ENCODE measurements around the gene NUP155.
A peak's percentile ranks its signal among the peaks of the same experiment; 100 is the strongest.
"Not testable (repeated sequence)": the region's sequence is repeated elsewhere in the genome, so short reads cannot be mapped to it uniquely, and the experiment has no call there.

Gene NUP155

DNA sequence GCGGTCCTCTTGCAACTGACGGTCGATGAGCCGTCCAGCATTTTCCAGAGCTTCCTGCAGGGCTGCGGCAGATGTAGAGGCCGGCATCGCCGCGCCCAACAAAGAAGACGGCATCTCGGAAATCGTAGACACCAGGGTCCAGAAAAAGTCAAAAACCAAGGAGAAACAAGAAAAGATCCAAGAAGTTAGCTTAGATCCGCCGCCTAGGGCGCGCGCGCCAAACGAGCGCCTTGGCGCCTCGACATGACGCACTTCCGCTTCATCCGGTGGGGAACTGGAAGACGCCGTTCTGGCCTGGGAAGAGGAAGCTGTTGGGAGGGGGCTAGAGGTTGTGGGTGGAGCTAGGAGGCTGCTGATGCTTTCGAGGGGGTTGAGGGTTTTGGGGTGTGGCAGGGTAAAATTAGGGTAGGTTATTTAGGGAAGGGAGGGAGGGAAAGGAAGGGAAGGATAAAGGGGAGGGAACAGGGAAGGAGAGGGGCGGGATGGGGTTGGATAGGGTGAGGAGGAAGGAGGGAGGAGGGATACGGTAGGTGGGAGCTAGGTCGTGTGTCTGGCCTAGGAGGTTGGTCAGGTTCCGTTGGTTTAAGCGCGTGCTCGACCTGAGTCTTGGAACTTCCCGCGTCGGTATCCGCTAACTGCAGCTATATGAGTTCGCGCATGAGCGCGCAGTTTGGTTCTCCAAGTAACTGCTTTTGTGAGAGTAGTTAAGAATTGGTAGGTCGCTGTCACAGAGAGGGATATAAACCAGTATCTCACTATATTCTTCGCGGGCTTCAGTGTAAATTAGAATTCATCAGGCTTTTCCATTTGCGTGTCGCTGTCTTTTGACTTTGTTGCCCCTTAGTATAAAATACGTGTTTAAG is at the start of gene NUP155:
Gene NUP155, minus strand, starts transcription at position 243 of the 863 bp plus-strand sequence. Its CDS starts 129 bp downstream, at position 114.
- DNase-seq (ENCODE audit: low read depth in 1 of 2, low spot score in 1 of 2), result peak; percentile 74 to 91

DNA sequence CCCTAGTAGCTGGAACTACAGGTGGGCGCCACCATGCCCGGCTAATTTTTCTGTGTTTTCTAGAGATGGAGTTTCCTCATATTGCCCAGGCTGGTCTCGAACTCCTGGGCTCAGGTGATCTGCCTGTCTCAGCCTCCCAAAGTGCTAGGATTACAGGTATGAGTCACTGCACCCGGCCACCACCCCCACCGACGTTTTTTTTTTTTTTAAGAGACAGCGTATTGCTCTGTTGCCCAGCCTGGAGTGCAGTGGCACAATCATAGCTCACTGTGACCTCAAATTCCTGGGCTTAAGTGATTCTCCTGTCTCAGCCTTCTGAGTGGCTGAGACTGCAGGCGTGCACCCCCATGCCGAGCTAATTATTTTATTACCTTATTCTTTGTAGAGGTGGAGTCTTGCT is 46.4 kb upstream of the NUP155 start:
- DNase-seq (ENCODE audit: low read depth in 1 of 2, low spot score in 1 of 2), result no peak

DNA sequence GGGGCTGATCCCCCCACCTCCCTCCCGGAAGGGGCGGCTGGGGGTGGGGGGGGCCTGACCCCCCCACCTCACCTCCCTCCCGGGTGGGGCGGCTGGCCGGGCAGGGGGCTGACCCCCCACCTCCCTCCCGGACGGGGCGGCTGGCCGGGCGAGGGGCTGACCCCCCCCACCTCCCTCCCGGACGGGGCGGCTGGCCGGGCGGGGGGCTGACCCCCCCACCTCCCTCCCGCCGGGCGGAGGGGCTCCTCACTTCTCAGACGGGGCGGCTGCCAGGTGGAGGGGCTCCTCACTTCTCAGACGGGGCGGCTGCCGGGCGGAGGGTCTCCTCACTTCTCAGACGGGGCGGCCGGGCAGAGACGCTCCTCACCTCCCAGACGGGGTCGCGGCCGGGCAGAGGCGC is 44.5 kb upstream of the NUP155 start:
- not testable (repeated sequence) for DNase-seq (ENCODE audit: low read depth in 1 of 2, low spot score in 1 of 2)

DNA sequence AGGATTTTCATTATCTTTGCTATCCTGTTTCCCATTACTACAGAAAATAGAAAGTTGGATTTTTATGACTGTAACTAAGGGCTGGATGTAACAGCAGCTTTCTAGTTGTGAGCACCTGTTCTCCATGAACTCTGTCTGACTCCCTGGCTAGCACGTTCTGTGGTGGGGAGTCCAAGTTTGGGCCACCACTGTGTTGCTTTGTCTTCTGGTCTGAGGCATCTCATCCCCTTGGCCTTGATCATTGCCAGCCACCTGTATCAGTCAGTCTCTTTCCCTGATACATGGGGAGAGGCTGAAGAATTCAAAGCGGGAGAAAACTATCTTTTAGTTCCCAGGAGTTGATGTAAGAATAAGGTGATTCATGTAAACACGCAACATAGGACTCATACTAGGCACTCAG is 41.6 kb upstream of the NUP155 start:
- DNase-seq (ENCODE audit: low read depth in 1 of 2, low spot score in 1 of 2), result no peak

DNA sequence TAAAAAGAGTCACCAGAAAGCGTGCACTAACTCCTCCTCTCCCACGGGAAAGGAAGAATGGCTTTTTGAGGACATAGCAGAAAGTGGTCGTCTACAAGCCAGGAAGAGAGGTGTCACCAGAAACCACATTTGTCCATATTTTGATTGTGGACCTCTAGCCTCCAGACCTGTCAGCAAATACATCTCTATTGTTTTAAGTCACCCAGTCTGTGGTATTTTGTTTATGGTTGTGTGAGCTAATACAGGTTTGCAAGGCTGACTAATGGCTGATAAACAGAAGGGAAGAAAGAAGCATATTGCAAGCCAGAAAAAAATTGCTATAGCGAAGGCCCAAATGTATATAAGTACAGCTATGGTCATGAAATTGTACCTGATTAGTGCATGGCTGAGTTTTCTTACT is 29.6 kb upstream of the NUP155 start:
- no peak for DNase-seq (ENCODE audit: low read depth in 1 of 2, low spot score in 1 of 2)

DNA sequence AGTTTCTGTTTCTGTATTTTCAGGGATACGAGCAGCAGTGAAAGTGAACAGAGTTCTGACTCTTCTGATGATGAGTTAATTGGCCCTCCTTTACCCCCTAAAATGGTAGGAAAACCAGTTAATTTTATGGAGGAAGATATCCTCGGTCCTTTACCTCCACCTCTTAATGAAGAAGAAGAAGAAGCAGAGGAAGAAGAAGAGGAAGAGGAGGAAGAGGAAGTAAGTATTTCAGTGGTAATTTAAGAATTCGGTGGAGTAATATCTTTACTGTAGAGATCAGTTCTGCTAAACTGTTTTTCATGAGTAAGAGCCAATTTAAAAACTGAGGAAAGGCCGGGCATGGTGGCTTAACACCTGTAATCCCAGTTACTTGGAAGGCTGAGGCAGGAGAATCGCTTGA is 25.4 kb upstream of the NUP155 start:
- no peak for DNase-seq (ENCODE audit: low read depth in 1 of 2, low spot score in 1 of 2)

DNA sequence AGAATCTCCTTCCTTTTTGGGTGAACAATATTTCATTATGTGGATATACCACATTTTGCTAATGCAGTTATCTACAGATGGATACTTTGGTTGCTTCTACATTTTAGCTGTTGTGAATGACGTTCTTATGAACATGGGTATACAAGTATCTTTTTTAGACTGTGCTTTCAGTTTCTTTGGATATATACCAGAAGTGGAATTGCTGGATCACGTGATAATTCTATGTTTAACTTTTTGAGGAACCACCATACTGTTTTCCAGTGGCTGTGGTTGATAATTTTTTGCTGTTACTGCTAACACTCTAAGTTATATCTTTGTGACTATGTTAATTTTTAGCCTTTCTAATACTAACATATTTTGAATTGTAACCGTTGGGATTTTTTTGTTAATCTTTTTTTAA is 20.7 kb upstream of the NUP155 start:
- no peak for DNase-seq (ENCODE audit: low read depth in 1 of 2, low spot score in 1 of 2)

DNA sequence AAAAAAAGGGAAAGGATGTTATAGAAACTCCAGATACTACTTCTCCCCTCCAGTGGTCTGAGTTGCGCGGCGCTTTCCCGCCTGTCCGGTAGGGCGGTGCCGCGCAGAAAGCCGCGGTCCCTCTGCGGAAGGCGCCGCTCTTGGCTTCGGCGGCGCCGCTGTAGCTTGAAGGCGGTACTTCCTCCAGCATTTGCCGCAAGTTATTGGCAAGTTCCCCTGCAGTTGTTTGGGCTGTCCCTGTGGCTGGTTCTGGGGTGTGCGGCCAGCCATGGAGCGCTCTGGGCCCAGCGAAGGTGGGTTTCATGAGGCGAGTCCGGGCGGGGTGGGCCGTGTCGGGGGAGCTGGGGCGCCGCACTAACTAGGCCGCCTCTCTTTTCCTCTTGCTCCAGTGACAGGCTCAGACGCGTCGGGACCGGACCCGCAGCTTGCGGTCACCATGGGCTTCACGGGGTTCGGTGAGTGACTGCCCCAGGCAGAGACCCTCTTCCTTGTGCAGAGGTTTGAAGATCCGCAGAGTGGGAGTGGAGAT is 8.3 kb upstream of the NUP155 start, which contains the start of gene WDR70:
Gene WDR70, plus strand, starts transcription at position 219 of the 529 bp plus-strand sequence. Its CDS starts 50 bp downstream, at position 269.
- DNase-seq (ENCODE audit: low read depth in 1 of 2, low spot score in 1 of 2), result peak; percentile 60 to 77

DNA sequence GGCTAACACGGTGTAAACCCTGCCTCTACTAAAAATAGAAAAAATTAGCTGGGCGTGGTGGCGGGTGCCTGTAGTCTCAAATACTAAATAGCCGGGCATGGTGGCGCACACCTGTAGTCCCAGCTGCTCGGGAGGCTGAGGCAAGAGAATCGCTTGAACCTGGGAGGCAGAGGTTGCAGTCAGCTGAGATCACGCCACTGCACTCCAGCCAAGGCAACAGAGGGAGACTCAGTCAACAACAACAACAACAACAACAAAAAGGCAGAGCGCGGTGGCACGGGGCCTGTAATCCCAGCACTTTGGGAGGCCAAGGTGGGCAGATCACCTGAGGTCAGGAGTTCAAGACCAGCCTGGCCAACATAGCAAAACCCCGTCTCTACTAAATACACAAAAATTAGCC is 7.2 kb upstream of the NUP155 start:
- not testable (repeated sequence) for DNase-seq (ENCODE audit: low read depth in 1 of 2, low spot score in 1 of 2)

DNA sequence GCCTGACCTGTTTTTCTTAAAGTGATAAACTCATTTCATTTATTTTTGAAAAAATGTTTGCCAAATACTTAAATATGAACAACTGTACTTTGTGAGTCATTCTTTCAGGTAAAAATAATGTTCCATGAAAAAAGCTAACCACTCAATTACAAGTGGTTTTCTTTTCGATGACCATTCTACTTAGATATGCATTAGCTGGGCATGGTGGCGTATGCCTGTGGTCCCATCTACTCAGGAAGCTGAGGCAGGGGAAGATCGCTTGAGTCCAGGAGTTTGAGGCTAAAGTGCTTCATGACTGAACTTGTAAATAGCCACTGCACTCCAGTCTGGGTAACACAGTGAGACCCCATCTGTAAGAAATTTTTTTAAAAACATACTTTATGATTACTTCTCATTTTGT is 4.2 kb upstream of the NUP155 start:
- DNase-seq (ENCODE audit: low read depth in 1 of 2, low spot score in 1 of 2), result no peak

DNA sequence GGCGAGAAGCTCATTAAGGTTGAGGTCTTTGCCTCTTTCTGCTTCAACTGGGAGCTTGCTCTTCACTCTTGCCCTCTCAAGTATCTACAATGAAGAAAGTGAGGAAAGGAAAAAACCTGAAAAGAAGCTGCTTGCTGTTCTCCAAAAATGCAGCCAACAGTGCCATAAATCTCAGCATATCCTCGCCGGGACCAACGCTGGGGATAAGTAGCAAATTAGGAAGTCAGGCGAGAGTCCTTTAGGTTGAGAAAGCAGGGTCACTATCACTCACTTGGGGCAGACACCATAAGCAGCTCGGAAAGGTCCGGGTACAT is 399 bp downstream of the NUP155 start:
- no peak for DNase-seq (ENCODE audit: low read depth in 1 of 2, low spot score in 1 of 2)

- DNase-seq (ENCODE audit: low read depth in 1 of 2, low spot score in 1 of 2), result no peak
These were observed 15.7 kb downstream of the NUP155 start for GRCh38 chr5:37355161-37355560.

GRCh38 chr5:37342741-37343140 is 28.2 kb downstream of the NUP155 start:
- not testable (repeated sequence) for DNase-seq (ENCODE audit: low read depth in 1 of 2, low spot score in 1 of 2)

DNA sequence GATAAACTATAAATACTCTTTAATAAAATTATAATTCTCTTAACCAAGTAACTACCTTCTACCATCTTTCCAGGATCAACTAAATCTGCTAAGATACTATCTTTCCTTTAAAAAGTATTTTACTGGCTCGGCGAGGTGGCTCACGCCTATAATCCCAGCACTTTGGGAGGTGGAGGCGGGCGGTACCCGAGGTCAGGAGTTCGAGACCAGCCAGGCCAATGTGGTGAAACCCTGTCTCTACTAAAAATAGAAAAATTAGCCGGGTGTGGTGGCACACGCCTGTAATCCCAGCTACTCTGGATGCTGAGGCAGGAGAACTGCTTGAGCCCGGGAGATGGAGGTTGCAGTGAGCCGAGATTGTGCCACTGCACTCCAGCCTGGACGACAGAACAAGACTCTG is 36.2 kb downstream of the NUP155 start:
- not testable (repeated sequence) for DNase-seq (ENCODE audit: low read depth in 1 of 2, low spot score in 1 of 2)

GRCh38 chr5:37326536-37326935 is 44.4 kb downstream of the NUP155 start:
- no peak for DNase-seq (ENCODE audit: low read depth in 1 of 2, low spot score in 1 of 2)

DNA sequence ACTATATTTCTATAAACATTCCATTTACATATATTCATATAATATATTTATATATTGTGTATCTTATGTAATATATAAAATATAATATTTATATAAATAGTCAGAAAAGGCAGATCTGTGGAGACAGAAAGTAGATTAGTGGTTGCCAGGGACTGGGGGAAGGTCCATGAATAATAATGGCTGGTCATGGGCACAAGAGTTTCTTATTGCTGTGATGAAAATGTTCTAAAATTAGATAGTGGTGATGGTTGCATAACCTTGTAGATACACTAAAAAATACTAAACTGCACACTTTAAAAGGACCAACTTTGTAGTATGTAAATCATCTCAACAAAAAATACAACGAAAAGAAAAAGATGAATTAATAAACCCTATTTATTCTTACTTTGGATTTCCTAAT is 47.3 kb downstream of the NUP155 start:
- DNase-seq (ENCODE audit: low read depth in 1 of 2, low spot score in 1 of 2), result no peak

- no peak for DNase-seq (ENCODE audit: low read depth in 1 of 2, low spot score in 1 of 2)
These were observed 51.7 kb downstream of the NUP155 start for GRCh38 chr5:37319037-37319782.

DNA sequence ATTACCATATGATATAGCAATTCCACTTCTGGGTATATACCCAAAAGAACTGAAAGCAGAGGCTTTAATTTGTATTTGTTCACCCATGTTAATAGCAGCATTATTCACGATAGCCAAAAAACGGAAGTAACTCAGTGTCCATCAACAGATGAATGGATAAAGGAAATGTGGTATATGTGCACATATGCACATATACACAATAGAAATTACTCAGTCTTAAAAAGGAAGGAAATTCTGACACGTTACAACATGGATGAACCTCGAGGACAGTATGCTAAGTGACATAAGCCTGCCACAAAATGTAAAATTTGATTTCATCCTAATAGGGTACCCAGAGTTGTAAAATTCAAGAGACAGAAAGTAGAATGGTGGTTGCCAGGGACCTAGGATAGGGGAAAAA is 54.9 kb downstream of the NUP155 start:
- DNase-seq (ENCODE audit: low read depth in 1 of 2, low spot score in 1 of 2), result no peak

- no peak for DNase-seq (ENCODE audit: low read depth in 1 of 2, low spot score in 1 of 2)
These were observed 60.5 kb downstream of the NUP155 start for GRCh38 chr5:37310360-37310759.

GRCh38 chr5:37308793-37309192 is 62.1 kb downstream of the NUP155 start:
- no peak for DNase-seq (ENCODE audit: low read depth in 1 of 2, low spot score in 1 of 2)

- DNase-seq (ENCODE audit: low read depth in 1 of 2, low spot score in 1 of 2), result no peak
These were observed 66.0 kb downstream of the NUP155 start for GRCh38 chr5:37304888-37305287.

DNA sequence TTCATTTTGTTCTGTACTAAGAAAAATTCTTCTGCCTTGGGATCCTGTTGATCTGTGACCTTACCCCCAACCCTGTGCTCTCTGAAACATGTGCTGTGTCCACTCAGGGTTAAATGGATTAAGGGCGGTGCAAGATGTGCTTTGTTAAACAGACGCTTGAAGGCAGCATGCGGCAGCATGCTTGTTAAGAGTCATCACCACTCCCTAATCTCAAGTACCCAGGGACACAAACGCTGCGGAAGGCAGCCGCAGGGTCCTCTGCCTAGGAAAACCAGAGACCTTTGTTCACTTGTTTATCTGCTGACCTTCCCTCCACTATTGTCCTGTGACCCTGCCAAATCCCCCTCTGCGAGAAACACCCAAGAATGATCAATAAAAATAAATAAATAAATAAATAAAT is 74.6 kb downstream of the NUP155 start:
- not testable (repeated sequence) for DNase-seq (ENCODE audit: low read depth in 1 of 2, low spot score in 1 of 2)
